T-helper 1 cell treated with Interleukin-12 subunit alpha and Interleukin-12 subunit beta and Interleukin-4 antibody, amounts not matched to agents 30 ng/mL and 1 ng/mL, for 36 hours (primary cell): ENCODE measurements around the gene DPP8. TPM values are rescaled to one million over a fixed set of nuclear protein-coding genes. Genes with fewer than 3 reads are reported as not detected.
"Not testable (repeated sequence)": the region's sequence is repeated elsewhere in the genome, so short reads cannot be mapped to it uniquely, and the experiment has no call there.

Experiments used
- intact Hi-C: fragments of 100-400 bp; cut with micrococcal nuclease; formaldehyde crosslinking; loops from one replicate; pipeline ENCODE4 v1.15.1; 2024
- total RNA-seq: library from RNA; stranded (reverse); gene quantifications from 2 replicates; pipeline ENCODE4 v1.2.3, GENCODE V29; 2022

DPP8 gene
- 43.6 and 45.0 TPM in 2 replicates for total RNA-seq

DNA sequence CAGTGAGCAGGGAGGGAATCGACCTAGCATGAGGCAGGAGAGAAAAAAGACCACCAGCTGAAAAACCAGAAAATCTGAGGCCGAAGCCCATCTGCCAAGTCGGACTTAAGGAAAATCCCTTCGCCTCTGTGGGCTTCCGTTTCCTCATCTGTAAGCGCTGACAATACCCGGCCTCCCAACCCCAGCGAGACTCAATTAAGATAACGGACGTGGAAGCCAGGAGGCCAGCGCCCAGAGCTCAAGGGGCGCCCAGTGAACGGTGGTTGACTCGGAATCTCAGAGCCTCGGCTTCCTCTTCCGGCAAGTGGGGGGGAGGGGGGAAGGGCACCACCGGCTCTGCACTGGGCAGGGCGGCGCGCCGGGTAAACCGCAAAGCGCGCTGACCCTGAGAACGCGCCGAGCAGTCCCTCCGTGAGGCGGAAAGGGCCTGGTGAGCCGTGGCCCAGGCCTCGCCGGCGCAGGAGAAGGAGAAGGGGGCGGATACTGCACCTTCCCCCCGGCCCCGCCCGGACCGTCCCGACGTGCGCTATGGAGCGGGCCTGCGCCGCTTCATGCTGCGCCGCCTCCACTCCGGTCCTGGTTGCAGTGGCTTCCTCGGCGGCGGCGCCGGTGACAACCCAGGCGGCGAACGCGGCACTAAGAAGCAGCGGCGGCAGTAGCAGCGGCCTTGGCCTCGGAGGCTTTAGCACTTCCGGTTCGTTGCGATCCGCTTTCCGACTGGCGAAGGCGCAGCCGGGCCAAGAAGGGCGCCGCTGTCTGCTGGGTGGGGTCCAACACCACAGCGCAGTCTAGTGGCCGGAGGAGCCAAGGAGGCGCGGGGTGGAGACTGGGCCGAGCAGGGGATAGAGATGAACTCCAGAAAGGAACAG is at the start of gene DPP8:
DPP8 (minus strand) TSS at position 693 of the 869 bp plus-strand sequence. CDS start 5,136 bp downstream, outside the sequence.
- intact Hi-C loops = loop anchor here (1.0 to 2.0 kb wide), 7 partner anchors 13 to 988 kb away; partner anchors contain the start of genes HACD3, INTS14, PARP16 and RAB11A

GRCh38 chr15:65561934-65562333 is 44.4 kb upstream of the DPP8 start:
- intact Hi-C loops = no loop called here

DNA sequence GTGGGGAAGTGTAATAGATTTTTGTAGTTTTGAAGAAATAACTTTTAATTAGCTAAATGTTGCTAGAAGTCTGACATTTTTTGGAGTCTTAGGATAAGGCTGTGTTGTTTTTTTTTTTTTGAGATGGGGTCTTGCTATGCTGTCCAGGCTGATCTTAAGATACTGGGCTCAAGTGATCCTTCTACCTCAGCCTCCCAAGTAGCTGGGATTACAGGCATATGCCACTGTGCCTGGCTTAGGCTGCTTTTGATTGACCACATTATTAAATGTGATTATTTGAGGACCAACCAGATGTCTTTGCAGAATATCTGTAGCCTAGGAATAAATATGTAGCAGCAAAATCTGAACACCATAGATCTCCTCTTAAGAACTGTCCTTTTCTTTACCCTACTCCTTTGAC is 42.5 kb upstream of the DPP8 start:
- intact Hi-C loops = no loop called here

DNA sequence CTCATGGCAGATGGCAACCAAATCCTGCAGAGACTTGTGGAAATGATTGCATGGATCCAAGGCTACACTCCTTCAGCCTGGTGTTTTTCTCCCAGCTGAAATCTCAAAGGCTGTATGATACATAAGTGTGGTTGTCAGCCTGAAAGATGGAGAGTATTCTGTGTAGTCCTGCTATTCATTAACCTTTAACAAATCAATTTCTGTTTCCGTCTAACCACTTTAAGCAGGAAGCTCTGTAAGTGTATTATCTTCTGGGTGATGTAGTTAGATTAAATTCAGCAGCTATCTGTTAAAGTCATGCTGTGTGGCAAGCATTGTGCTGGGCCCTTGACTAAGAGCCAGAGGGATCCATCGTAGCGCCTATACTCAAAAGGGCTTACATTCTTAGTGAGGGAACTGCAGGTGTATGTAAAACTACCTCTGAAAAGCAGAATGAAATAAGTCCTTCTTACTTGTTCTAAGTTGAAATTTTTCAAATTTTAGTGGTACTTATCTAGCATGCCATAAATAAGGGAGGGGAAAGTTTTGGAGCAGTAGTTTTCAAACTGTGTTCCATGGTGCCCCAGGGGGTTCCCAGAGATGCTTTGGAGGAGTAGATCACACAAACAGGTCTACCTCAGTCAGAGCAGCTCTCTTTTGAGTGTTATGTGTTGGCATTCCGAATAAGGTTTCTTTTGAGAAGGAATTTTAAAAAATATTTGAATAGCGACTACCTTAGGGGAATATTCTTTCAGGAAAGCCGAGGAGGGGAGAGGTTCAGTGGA is 41.7 kb upstream of the DPP8 start:
- intact Hi-C loops = no loop called here

DNA sequence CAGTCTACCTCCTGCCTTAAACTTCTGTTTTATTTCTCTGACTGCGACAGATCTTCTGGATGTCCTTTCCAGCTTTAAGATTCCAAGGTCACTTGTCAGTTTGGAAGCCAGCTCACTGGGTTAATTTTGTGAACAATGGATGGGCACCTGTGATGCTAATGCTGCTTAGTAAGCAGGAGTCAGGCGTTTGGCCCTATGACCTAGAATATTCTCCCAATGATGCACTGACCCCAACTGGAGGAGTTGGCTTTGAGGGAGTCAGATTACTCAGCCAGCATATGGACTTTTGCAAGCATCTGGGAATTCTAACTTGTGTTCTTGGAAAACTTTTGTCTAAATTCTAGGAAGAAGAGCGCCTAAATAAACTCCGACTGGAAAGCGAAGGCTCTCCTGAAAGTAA is 40.8 kb upstream of the DPP8 start:
- intact Hi-C loops = no loop called here

- intact Hi-C loops = no loop called here
Observed at GRCh38 chr15:65556622-65557021, 39.1 kb upstream of the DPP8 start.

DNA sequence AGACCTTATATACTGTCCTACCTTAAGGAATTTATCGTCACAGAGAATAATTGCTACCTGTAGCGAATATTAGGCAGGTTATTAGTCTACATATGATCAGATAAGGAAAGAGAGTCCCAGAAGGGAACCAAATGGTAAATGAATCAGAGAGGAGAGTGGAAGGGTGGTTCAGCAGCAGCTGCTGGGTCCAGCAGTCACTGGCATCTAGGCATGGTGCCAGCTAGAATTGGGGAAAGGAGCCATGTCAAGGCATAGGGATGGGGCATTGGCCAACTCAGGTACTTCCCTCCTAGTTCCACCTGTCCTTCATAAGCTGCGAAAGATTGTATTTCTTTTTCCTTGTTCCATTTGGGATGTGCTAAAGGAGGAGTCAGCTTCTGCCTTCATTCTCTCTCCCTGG is 36.2 kb upstream of the DPP8 start:
- intact Hi-C loops = no loop called here

- intact Hi-C loops = not testable (repeated sequence)
Observed at GRCh38 chr15:65552851-65553250, 35.4 kb upstream of the DPP8 start.

DNA sequence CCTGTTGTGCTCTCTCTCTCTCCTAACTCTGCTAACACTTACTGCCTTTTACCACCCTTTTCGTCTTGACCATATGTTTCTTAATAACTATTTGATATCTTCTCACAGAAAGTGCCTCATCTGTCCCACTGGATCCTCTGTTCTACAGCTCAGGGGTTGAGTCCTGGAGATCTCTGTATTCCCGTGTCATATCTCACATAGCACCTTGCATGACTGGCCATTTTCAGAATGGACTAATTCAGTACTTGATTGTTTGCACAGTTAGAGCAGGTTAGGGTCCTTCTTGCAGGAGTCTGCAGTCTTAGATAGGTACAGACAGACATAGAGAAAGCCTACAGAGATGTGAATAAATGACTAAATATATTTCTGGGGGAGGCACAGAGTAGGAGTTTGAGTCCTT is 33.7 kb upstream of the DPP8 start:
- intact Hi-C loops = no loop called here

GRCh38 chr15:65550681-65551098 is 33.2 kb upstream of the DPP8 start:
- intact Hi-C loops = no loop called here

GRCh38 chr15:65549288-65549687 is 31.8 kb upstream of the DPP8 start:
- intact Hi-C loops = not testable (repeated sequence)

DNA sequence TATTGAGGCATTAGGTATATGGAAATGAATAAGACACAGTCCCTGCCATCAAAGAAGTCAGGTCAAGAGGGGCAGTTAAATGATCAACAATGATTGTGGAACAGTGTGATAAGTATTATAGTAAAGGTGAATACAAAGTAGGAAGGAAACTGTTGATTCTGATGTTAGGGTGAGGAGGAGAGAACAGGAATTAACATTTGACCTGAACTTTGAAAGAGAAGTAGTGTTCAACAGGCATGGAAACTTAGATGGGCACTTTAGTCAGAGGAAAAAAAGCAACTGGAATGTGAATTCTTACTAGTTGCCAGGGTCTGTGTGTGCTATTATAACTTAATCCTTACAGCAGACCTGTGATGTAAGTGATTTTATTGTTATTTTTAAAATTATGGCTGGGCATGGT is 30.4 kb upstream of the DPP8 start:
- intact Hi-C loops = no loop called here

DNA sequence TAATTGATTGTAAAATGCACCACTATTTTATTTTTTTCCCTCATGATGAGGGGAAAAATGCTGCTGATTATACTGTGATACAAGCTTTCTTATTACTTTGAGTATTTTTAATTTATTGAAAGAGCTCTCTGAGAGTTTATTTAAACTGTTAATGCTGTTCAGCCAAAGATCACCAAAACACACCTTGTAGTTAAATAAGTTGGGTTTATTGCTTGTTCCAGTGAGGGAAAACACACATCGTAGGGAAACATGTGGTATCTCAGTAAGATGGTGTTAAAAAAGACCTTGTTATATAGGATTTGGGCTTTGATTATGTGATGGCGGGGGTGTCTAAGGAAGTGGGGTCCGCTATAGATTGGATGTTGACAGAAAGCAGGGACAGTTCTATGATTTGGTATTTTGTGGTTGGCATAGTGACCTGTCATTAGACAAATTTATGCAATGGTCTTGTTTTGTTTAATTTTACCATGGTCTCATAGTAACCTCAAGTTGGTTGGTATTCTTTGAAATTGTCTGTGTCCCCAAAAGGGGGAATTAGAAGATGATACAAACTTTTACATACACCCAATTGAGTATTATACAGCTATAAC is 23.8 kb upstream of the DPP8 start:
- intact Hi-C loops = no loop called here

- intact Hi-C loops = no loop called here
Observed at GRCh38 chr15:65540314-65540713, 22.8 kb upstream of the DPP8 start.

DNA sequence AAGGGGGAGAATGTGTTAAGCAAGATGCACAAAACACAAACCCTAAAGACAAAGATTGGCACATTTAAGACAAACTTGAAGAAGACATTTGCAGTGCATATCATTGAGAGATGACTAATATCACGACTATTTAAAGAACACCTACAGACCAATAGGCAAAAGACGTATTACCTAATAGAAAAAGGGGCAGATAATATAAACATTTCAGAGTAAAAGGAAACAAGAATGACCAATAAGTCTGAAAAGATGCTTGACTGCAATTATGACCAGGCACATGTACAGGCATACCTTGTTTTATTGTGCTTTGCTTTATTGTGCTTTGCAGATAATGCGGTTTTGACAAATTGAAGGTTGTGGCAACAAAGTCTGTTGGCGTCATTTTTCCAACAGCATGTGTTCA is 17.7 kb upstream of the DPP8 start:
- intact Hi-C loops = no loop called here

- intact Hi-C loops = loop anchor here (5.0 kb wide), 1 partner anchor 334 kb away; the partner anchor contains the start of gene RAB11A
Observed at GRCh38 chr15:65533057-65533756, 15.7 kb upstream of the DPP8 start.

DNA sequence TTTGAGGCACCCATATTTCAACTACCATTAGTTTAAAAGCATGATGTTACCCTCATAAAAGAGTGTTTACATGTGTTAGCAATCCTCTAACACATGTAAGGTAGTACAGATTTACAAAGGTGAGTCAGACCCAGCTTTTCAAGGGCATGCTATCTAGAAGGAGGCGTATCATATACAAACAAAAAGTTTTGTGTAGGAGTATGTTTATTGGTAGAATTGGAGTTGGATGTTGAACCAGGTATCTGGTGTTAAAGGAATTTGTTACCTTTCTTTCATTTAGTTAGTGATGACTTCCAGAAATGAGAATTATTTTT is 15.2 kb upstream of the DPP8 start:
- intact Hi-C loops = loop anchor here (5.0 kb wide), 1 partner anchor 335 kb away; the partner anchor contains the start of gene RAB11A

DNA sequence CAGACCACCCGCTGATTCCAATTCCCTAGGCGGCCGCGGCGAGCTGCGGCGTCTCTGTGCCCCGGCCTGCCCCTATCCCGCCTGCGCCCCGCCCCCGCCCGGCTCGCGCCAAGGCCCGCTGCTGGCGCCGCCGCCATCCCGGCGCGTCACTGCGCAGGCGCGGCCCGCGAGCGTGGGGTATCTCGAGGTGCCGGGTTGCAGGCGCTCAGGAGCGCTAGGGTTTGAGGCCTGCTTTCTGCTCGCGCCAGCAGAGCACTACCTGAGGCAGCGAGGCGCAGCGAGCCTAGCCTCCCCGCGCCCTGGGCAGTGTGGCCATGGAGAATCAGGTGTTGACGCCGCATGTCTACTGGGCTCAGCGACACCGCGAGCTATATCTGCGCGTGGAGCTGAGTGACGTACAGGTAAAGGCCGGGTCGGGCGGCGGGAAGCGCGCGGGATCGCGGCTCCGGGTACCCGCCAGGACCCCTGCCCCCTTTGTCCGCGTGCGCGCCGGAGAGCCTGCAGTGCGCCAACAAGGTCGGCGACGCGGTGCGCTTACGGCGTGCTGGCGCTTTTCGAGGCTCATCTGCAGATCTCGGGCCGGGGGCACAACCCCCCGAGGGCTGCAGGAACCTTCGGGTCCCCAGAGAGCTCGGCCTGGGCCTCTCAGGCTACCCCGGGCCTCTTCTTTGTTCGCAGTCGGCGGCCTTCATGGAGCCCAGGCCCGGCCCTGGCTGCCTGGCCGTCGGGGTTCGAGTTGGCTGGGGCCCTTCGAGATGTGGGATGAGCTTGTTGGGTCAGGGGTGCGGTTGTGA is 13.0 kb upstream of the DPP8 start, which contains the start of gene HACD3:
HACD3 (plus strand) TSS at position 146 of the 794 bp plus-strand sequence; CDS start at position 315, 169 bp downstream.
- intact Hi-C loops = loop anchor here (1.0 to 5.0 kb wide), 3 partner anchors 13 to 337 kb away; partner anchors contain the start of genes DPP8, INTS14 and RAB11A

GRCh38 chr15:65529762-65530317 is 12.4 kb upstream of the DPP8 start:
- intact Hi-C loops = loop anchor here (1.0 to 5.0 kb wide), 3 partner anchors 13 to 337 kb away; partner anchors contain the start of genes DPP8, INTS14 and RAB11A
